G401 (cell line): ENCODE data around the gene OTOGL. TPM values are rescaled to one million over a fixed set of nuclear protein-coding genes. Genes with fewer than 3 reads are reported as not detected.
"Not testable (repeated sequence)": the region's sequence is repeated elsewhere in the genome, so short reads cannot be mapped to it uniquely, and the experiment has no call there.

ENCODE experiments used
- DNase-seq: peaks from one replicate; pipeline ENCODE4 v3.0.0-alpha.2; 2015; ENCODE audit warnings: low spot score
- in situ Hi-C: cut with HindIII; loops from 2 replicates; pipeline ENCODE4 v1.10.0; 2016; ENCODE audit warnings: low sequenced_read_pairs, mixed read lengths
- total RNA-seq: library from RNA; depleted of rRNA; stranded (reverse); fragments of >200 nt; shearing (Covaris generic); gene quantifications from 2 replicates; pipeline ENCODE4 v1.2.3, GENCODE V29; 2014

OTOGL gene
- total RNA-seq, 1 experiment from 2014 or later = not detected

DNA sequence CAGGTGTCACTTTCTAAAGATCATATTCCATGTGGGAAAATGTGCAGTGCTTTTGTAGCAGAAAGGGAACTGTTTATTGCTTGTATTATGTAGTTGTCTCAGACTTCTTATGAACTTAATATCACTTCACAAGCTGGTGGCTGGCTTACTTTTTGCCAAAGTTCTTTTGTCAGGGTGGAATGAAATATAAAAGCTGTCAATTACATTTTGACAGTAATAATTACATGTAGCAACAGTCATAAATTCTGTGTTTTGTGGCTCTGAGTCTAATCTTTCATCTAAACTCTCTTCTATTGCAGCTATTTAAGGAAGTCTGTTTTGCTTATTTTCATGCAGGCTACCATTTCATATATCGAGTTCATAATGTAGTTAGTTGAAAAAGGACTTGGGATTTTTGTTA lies 106.6 kb downstream of the OTOGL start:
- DNase-seq = no peak

DNA sequence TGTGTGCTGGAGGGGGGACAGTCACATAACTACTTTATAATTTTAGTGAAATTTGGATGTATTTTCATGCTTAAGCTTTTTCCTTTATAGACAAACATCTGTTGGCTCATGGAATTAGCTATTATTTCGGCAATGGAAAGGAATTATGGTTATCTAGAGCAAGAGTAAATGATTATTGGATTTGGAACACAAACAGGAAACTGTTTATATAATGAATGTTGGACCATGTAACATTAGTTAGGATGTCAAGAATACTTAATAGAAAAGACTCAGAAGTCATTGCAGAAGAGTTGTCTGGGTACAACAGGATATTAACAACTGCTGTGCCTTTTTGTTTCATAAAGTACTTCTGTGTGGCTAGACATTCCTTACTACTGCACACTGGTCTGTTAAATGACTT lies 108.7 kb downstream of the OTOGL start:
- no peak for DNase-seq
- in situ Hi-C loops = no loop called here

More for the DNA sequence above, 106.6 kb downstream of the OTOGL start:
- in situ Hi-C loops = no loop called here

DNA sequence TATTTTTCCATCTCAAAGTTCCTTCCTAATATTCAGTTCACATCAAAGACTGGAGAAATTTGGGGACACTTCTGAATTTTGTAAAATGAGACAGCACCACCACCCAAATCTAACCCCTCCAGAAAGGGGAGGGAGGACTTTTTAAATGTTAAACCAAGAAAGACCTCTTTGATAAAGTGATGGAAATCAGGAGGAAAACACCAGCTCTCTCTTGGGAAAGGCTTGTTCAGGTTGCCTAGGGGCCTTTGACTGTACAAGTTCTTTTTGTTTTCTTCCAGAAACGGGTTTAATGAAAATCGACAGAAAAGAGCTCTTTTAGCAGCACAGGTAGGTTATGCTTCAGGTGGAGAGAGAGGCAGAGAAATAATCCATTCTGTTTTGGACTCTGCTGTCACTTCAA lies 112.3 kb downstream of the OTOGL start:
- no peak for DNase-seq
- in situ Hi-C loops = no loop called here

DNA sequence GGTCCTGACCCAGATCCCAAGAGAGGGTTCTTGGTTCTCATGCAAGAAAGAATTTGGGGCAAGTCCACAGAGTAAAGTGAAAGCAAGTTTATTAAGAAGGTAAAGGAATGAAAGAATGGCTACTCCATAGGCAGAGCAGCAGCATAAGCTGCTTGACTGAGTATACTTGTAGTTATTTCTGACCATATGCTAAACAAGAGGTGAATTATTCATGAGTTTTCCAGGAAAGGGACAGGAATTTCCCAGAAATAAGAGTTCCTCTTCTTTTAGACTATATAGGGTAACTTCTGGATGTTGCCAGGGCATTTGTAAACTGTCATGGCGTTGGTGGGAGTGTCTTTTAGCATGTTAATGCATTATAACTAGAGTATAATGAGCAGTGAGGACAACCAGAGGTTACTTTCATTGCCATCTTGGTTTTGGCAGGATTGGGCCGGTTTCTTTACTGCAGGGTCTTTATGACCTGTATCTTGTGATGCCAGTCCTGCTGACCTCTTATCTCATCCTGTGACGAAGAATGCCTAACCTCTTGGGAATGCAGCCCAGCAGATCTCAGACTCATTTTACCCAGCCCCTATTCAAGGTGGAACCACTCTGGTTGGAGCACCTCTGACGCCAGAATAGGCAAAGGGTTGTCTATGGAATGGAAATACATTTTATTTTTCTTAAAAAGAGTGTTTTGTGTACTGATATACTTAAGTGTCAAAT lies 113.8 kb downstream of the OTOGL start:
- no peak for DNase-seq
- in situ Hi-C loops = no loop called here

DNA sequence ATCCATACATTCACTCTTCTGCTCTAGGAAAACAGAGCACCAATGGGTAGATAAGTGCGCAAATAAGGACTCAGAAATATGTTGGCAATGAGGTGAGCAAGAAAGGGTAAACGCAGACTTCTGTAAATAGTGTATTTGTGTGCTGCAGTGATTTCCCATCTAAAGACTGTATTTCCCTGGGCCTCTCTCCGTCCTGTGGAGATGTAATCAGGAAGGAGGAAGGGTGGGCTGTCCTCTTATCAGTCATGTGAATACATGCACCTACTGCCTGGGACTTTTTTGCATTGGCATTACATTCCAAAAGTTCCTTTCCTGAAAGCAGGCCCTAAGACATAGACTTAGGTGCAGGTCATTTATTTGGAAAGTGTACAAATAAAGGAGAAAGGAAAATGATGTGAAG lies 114.5 kb downstream of the OTOGL start:
- no peak for DNase-seq
- in situ Hi-C loops = no loop called here

DNA sequence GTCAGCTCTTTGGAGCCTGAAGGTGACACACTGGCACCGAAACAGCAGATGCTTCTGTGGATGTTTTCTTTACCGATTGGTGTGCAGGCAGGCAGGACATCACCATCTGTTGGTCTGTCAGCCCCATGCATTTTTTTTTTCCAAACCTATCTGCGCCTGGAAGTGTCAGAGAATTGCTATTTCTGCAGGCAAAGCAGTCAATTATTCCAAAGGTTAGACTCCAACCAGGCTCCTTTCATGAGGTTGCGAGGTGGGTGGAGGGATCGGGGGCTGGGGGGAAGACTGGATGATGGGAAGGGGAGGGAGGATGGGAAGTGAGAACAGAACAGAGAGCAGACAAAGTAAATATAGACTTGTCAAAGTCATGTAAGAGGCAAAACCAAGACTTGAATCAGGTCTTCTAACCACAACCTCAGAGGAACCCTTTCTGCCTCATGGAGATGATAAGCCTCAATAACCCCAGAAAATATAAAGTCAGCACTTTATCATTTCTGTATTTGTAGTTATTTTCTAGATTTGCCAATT lies 117.7 kb downstream of the OTOGL start:
- peak; percentile 68 for DNase-seq
- in situ Hi-C loops = no loop called here

DNA sequence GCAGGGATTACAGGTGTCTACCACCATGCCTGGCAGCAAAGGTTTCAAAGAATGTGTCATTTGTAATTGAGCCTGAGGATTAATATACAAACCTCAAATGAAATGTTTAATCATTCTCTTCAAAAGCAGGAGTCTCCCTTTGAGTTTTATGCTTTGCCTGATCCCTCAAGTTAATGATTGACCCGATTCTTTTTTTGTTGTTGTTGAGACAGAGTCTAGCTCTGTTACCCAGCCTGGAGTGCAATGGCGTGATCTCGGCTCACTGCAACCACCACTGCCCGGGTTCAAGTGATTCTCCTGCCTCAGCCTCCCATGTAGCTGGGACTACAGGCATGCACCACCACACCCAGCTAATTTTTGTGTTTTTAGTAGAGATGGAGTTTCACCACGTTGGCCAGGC lies 119.6 kb downstream of the OTOGL start:
- in situ Hi-C loops, DNase-seq: not testable (repeated sequence)

DNA sequence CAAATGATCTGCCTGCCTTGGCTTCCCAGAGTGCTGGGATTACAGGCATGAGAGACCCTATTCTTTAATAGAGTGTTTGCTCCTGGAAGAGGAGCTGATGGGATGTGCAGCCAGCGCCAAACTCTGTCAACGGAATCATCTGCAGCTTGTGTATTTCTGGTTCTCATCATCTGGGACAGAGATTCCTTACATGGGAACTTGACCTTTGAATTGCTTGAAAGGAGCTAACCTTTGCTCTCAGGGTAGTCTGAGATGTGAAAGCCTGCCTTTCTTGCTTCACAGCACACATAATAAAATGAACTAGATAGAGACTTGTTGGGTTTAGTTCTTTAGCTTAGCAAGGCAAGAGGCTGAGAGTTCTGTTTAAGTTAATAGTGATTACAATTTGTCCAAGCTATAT lies 120.0 kb downstream of the OTOGL start:
- in situ Hi-C loops = no loop called here
- DNase-seq = no peak

DNA sequence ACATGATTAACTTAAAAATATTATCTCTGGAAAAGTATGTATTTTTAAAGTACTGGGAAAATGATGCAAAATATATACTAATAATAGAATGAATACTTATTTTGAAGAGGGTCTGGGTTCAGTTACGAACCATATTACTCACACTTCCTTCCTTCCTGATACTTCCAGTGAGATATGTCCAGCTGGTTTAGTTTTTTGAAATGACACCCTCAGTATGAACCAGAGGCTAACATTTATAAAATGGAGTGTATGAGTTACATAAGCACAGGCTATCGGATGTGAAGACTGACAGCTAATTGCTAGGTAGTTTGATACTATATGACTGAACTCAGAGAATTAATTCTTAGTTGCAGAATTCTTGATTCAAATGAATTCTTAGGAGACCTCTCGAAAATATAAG lies 122.9 kb downstream of the OTOGL start:
- no peak for DNase-seq
- in situ Hi-C loops = no loop called here

DNA sequence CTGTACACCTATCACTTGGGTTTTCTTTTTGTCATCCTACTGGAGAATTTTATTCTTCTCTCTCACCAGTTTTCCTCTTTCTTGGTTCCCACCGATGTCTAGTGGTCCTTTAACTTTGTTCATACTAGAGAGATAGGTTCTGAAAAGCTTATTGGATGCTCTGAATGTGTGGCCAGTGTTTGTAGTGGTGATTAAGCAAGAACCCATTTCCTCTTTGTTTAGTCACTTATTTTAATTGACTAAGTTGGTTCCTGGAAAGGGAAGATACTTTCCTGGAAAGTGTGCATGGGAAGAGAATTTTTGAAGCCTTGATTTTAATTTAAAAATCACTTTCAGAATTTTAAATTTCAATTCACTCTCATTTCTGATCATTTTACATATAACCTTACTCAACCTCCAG lies 127.2 kb downstream of the OTOGL start:
- in situ Hi-C loops = no loop called here

DNA sequence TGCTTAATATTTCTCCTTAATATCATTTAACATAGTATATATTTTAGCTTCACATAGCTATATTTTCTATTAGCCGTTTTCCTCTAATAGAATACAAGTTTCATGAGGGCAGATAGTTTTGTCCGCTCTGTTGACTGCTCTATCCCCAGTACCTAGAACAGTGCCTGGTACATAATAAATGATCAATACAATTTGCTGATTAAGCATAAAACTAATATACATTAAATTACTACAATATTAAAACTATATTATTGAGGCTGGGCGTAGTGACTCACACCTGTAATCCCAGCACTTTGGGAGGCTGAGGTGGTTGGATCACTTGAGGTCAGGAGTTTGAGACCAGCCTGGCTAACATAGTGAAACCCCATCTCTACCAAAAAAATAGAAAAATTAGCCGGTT lies 128.6 kb downstream of the OTOGL start:
- in situ Hi-C loops, DNase-seq: not testable (repeated sequence)

More for the DNA sequence above, 127.2 kb downstream of the OTOGL start:
- no peak for DNase-seq

DNA sequence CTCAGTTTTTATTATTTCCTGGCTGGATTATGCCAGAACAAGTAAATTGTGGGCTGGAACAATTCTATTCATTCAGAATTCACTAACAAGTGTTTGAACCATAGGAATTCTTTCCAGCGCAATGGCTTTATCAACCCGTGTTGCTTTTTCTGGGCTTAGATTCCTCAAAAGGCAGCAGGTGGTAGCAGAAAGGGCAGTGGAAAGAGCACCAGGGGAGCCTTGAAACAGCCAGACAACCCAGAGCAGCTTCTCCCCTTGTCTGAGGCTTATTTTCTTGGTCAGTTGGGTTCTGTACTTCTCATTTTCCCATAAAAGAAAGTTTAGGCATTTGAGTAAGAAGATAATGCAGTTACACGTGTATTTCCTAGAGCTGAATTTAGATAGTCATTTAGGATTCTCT lies 130.7 kb downstream of the OTOGL start:
- DNase-seq = peak; percentile 70
- in situ Hi-C loops = no loop called here

DNA sequence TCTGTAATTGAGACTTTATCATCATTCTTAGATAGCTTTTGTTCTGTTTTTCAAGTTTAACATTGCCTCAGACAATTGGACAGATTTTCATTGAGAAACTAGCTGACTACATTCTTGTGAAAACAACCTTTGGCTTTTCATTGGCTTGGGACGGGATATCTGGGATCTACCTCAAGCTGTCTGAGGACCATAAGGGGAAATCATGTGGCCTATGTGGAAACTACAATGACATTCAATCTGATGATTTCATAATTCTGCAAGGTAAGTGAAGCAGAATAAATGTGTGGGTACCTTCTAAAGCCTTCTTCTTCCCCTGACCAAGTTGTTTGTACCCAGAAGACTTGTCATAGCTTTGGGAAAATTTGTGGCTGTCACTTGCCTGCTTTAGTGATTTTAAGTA lies 133.5 kb downstream of the OTOGL start:
- in situ Hi-C loops = no loop called here
- DNase-seq = no peak

DNA sequence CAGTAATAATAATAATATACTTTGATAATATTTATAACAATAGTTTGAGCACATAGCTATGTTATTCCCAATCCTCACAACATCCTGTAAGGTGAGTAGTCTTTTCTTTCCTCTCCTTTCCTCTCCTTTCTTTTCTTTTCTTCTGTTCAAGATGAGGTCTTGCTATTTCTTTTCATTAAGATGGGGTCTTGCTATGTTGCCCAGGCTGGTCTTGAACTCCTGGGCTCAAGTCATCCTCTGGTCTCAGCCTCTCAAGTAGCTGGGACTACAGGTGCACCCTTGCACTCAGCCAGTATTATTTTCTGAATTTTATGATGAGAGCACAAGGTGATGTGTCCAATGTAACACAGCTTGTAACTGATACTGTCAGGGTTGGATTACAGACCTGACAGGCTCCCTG lies 134.6 kb downstream of the OTOGL start:
- in situ Hi-C loops = no loop called here
- DNase-seq = no peak

DNA sequence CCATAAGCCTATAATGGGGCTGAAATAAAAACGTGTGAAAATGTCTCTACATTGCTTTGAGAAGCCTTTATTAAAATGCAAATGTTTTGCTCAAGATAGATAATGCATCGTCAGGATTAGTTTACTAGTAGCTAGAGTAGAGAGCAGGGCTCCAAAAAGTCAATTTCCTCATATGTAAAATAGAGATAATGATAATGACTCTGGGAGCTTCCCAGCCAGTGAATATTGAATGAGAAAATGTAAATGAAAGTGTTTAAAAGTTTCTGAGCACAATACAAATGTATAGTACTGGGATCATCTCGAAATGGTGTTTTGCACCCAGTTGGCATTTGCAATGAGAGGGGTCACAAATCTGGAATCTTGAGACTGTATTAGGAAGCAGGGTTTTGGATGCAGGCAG lies 135.3 kb downstream of the OTOGL start:
- in situ Hi-C loops = no loop called here

DNA sequence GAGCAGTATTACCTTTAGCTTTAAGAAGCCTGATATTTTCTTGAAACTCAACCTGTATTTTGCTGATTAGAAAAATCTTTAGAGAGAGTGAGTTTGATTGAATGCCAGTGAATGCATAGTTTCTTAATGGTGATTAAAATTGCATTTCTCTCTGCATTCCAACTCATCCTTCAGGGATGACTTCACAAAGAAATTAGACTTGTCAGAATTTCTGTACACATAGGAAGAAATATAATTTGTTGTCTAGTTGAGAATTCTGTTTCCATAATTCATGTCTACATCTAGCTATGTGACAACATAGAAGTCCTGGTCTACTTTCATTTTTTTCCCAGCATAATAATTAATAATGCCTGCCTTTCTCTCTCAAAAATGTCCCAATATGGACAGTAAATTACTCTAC lies 136.6 kb downstream of the OTOGL start:
- no peak for DNase-seq
- in situ Hi-C loops = no loop called here

More for the DNA sequence above, 135.3 kb downstream of the OTOGL start:
- DNase-seq = no peak

DNA sequence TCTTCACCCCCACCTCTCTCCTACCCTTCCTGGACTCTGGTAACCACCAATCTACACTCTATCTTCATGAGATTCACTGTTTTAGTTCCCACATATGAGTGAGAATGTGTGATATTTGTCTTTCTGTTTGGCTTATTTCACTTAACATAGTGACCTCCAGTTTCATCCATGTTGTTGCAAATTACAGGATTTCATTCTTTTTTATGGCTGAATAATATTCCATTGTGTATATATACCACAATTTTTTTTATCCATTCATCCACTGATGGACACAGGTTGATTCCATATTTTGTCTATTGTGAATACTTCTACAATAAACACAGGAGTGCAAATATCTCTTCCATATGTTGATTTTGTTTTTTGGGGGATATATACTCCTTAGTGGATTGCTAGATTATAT lies 140.5 kb downstream of the OTOGL start:
- in situ Hi-C loops = no loop called here
- DNase-seq = no peak

DNA sequence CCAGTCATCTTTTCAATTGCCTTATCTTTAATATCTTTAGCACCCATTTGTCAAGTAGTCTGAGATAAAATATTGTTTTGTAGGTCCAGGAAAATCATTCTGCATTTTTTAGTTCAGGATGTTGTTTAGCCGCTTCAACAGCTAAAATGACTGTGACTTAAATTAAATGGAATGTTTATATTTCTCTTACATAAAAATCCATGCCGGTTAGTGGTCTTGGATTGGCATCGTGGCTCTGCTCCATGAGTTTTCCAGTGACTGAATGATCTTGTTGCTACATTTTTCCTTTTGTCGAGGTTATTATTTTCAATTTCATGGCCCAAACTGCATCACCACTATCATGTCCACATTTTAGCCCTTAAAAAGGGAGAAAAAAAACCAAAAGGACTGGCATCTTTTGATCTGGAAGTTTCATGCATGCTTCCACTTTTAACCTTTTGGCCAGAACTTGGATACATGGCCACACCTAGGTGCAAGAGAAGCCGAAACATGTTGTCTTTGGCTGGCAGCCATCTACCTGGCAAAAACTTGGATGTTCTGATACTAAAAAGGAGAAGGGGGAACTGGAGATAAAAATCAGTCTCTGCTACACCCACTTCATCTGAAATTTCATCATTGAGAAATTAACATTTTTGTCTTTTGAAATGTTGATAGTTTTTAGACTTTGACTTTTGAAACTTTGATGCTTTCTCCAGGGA lies 142.4 kb downstream of the OTOGL start:
- in situ Hi-C loops = no loop called here
- no peak for DNase-seq

DNA sequence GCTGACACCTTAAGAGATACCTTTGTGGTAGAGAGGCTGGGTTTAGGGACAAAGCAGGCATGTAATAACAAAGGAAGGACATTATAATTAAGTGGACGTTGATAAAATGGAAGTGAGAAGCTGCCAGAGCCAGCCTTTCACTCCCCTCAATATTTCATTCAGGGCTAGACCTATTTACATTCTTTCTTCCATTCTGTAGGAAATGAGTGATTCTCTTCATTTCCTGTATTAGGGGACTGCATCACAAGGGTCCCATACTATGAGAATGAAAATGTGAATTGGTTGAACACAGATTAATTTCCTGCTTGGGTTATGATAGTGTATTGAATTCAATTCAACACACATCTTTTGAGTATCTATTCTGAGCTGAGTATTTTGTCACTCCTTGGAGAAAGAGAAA lies 143.0 kb downstream of the OTOGL start:
- in situ Hi-C loops = no loop called here
- no peak for DNase-seq

DNA sequence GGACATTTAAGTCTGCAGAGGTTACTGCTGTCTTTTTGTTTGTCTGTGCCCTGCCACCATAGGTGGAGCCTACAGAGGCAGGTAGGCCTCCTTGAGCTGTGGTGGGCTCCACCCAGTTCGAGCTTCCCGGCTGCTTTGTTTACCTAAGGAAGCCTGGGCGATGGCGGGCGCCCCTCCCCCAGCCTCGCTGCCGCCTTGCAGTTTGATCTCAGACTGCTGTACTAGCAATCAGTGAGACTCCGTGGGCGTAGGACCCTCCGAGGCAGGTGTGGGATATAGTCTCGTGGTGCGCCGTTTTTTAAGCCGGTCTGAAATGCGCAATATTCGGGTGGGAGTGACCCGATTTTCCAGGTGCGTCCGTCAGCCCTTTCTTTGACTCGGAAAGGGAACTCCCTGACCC lies 150.2 kb downstream of the OTOGL start:
- DNase-seq, in situ Hi-C loops: not testable (repeated sequence)

DNA sequence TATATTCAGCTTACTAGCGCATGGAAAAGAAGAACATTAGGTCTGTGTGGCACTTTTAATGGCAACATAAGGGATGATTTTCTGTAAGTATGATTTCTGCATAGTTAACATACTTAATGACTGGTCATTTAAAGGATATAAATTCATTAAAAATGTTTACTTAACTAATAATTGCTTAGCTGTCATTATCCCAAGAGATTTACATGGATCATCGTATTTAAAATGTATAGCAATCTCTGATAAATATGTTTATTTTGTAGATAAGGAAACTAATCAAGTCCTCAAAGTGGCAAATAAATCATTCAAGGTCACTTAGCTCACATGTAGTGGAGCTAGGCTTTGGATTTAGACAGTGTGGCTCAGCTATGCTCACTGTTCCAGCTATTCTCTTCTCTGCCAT lies 158.6 kb downstream of the OTOGL start:
- DNase-seq = no peak
- in situ Hi-C loops = no loop called here
